HepG2 (cell line): ENCODE measurements around the gene POU6F1. TPM values are rescaled to one million over a fixed set of nuclear protein-coding genes. Genes with fewer than 3 reads are reported as not detected.

ENCODE experiments used
- ATAC-seq: fragments of 200-7000 bp; cut with Tn5 transposase; 3 replicates; pipeline ENCODE4 v1.9.1; 2020; ENCODE audit warnings: mild to moderate bottlenecking, moderate library complexity
- BruUV-seq: library from RNA; stranded (reverse); fragments of 400-500 nt; replicated peaks from 2 replicates; lab custom pipeline; 2021; lab: Mats Ljungman, UMichigan
- CTCF ChIA-PET: fragments of 300-600 bp; formaldehyde crosslinking; extraction: SDS; loops from one replicate; lab custom pipeline; 2021; ENCODE audit warnings: low total read pairs, inconsistent platforms, low intra/inter-chr PET ratio; lab: Yijun Ruan, JAX
- POLR2A ChIA-PET: fragments of 350-600 bp; sonication (Branson Sonifier 250); formaldehyde crosslinking; loops from one replicate; lab custom pipeline; 2020; ENCODE audit warnings: antibody characterized with exemption, inconsistent platforms; lab: Yijun Ruan, JAX
- DNase-seq: peaks from one replicate; pipeline ENCODE4 v3.0.0-alpha.2; 2015; ENCODE audit warnings: low spot score
- FAIRE-seq: peaks from 3 replicates; lab custom pipeline; 2011; peaks lifted over from hg19 to GRCh38; lab: Jason Lieb, UNC
- H2AFZ ChIP-seq: one replicate; pipeline ENCODE4 v1.6.1; 2011; ENCODE audit warnings: low read length, inconsistent platforms
- H3K27ac ChIP-seq: fragments of 300-600 bp; 3 replicates; pipeline ENCODE4 v1.8.0; 2011; ENCODE audit warnings: mixed run types, mild to moderate bottlenecking, mixed read lengths, low read length, inconsistent platforms; ENCODE audit not compliant: insufficient read depth; ENCODE audit errors: extremely low read length
- H3K27me3 ChIP-seq, 2 experiments: fragments of 200-600 bp in 1 of 2; 2 replicates in 1 of 2; 3 replicates in 1 of 2; pipeline versions ENCODE4 v1.6.0 to v1.8.0; 2011; ENCODE audit warnings: low read length in 2 of 2, mild to moderate bottlenecking in 2 of 2, moderate library complexity in 2 of 2, inconsistent platforms in 1 of 2; ENCODE audit not compliant: insufficient read depth in 2 of 2, control insufficient read depth in 1 of 2
- H3K36me3 ChIP-seq, 2 experiments: fragments of 200-600 bp in 1 of 2; replicated peaks in 1 of 2; 2 replicates in 1 of 2; 3 replicates in 1 of 2; pipeline versions ENCODE4 v1.5.1 to v1.8.0; 2011; ENCODE audit warnings: low read length in 2 of 2, inconsistent platforms in 1 of 2; ENCODE audit not compliant: insufficient read depth in 2 of 2, control insufficient read depth in 1 of 2
- H3K4me1 ChIP-seq: 2 replicates; pipeline ENCODE4 v1.5.1; 2012; ENCODE audit warnings: low read length, inconsistent platforms; ENCODE audit not compliant: insufficient read depth
- H3K4me2 ChIP-seq: 2 replicates; pipeline ENCODE4 v1.6.0; 2011; ENCODE audit warnings: low read depth, low read length, inconsistent platforms
- H3K4me3 ChIP-seq, 3 experiments: fragments of 200-600 bp in 1 of 3; sonication (generic), shearing (Covaris generic) in 1 of 3; replicated peaks in 1 of 3; 2 replicates each; pipeline ENCODE4 v1.5.1; 2011 to 2016; ENCODE audit warnings: low read length in 3 of 3, inconsistent platforms in 2 of 3, low read depth in 2 of 3, mild to moderate bottlenecking in 2 of 3, control low read depth in 1 of 3, mixed read lengths in 1 of 3; ENCODE audit not compliant: insufficient read depth in 1 of 3
- H3K79me2 ChIP-seq: one replicate; pipeline ENCODE4 v1.6.1; 2011; ENCODE audit warnings: low read length, inconsistent platforms; ENCODE audit not compliant: insufficient read depth
- H3K9ac ChIP-seq: 2 replicates; pipeline ENCODE4 v1.6.0; 2011; ENCODE audit warnings: mild to moderate bottlenecking, low read depth, low read length, inconsistent platforms; ENCODE audit not compliant: insufficient read depth
- H3K9me3 ChIP-seq: 2 replicates; pipeline ENCODE4 v1.5.1; 2012; ENCODE audit warnings: mild to moderate bottlenecking, low read length
- H4K20me1 ChIP-seq: 2 replicates; pipeline ENCODE4 v1.6.0; 2011; ENCODE audit warnings: inconsistent platforms, mild to moderate bottlenecking, low read length, moderate library complexity; ENCODE audit not compliant: insufficient read depth
- AKNA ChIP-seq: sonication (generic); formaldehyde crosslinking; IDR thresholded peaks from 2 replicates; pipeline ENCODE4 v1.4.0; 2020; ENCODE audit warnings: missing genetic modification reagents, borderline replicate concordance
- CTCF ChIP-seq: sonication (generic); formaldehyde crosslinking; IDR thresholded peaks from 2 replicates; pipeline ENCODE4 v1.5.0; 2020; ENCODE audit warnings: mild to moderate bottlenecking, missing genetic modification reagents, moderate library complexity
- PITX1 ChIP-seq: sonication (generic); formaldehyde crosslinking; IDR thresholded peaks from 2 replicates; pipeline ENCODE4 v1.5.1; 2020; ENCODE audit warnings: mild to moderate bottlenecking, missing genetic modification reagents
- STAG1 ChIP-seq: sonication (generic); formaldehyde crosslinking; IDR thresholded peaks from 2 replicates; pipeline ENCODE4 v1.4.0; 2020; ENCODE audit warnings: missing genetic modification reagents
- ZBTB21 ChIP-seq: sonication (generic); formaldehyde crosslinking; IDR thresholded peaks from 2 replicates; pipeline ENCODE4 v1.4.0; 2020; ENCODE audit warnings: missing genetic modification reagents
- ZMYM3 ChIP-seq: sonication (generic); formaldehyde crosslinking; IDR thresholded peaks from 2 replicates; pipeline ENCODE4 v1.5.1; 2020; ENCODE audit warnings: mild to moderate bottlenecking, missing genetic modification reagents
- ZNF598 ChIP-seq: sonication (generic); formaldehyde crosslinking; IDR thresholded peaks from 2 replicates; pipeline ENCODE4 v1.5.1; 2020; ENCODE audit warnings: mild to moderate bottlenecking, missing genetic modification reagents, borderline replicate concordance
- ZNF816 ChIP-seq: sonication (generic); formaldehyde crosslinking; IDR thresholded peaks from 2 replicates; pipeline ENCODE4 v1.8.0; 2022; ENCODE audit warnings: missing genetic modification reagents, mild to moderate bottlenecking, borderline replicate concordance
- WGBS: methylation state at CpG from one replicate; pipeline ENCODE4 v1.1.6; 2017; ENCODE audit warnings: low lambda C conversion rate; 5-methylcytosine and 5-hydroxymethylcytosine counted together
- in situ Hi-C: cut with HindIII; loops from 2 replicates; pipeline ENCODE4 v1.10.0; 2017; ENCODE audit warnings: low pct_unique_long_range_greater_than_20kb; ENCODE audit not compliant: extremely low pct_ligation_motif_present
- intact Hi-C: fragments of 100-400 bp; cut with micrococcal nuclease; formaldehyde crosslinking; loops from one replicate; pipeline ENCODE4 v1.10.0; 2022; ENCODE audit not compliant: unreplicated experiment
- polyA plus RNA-seq, 8 experiments: library from polyadenylated mRNA; depleted of rRNA in 3 of 8; stranded (reverse) in 7 of 8; unstranded in 1 of 8; fragments of >200 nt; fragmentation: Illumina TruSeq in 4 of 8; extraction: Trizol in 4 of 8; gene quantifications; 2 replicates each; pipeline versions ENCODE4 v1.2.1 to v1.2.3, GENCODE V29; 2011 to 2016; ENCODE audit warnings: low read depth in 4 of 8, missing spikeins in 1 of 8, mixed read lengths in 1 of 8; ENCODE audit not compliant: insufficient read depth in 1 of 8
- total RNA-seq, 5 experiments: library from RNA; depleted of rRNA; stranded (reverse); fragments of >200 nt; fragmentation: Illumina TruSeq; extraction: Trizol; gene quantifications; 2 replicates each; pipeline ENCODE4 v1.2.3, GENCODE V29; 2016; ENCODE audit warnings: low read depth in 1 of 5

The POU6F1 gene
- total and polyA plus RNA-seq, 2 of the 13 experiments (the other 11 are each of a cell fraction or from before 2014, with no cell fraction given), result 0.48 to 0.51 TPM

GRCh38 chr12:51247523-51248206, 29.8 kb upstream of the POU6F1 start (continued):
- TF ChIP-seq AKNA (no peak), ZNF598 (CRISPR knock-in tag) (no peak)

GRCh38 chr12:51246254-51246853, 28.5 kb upstream of the POU6F1 start:
- in situ Hi-C loops, result no loop called here
- 0 out of 2 replicates have a peak overlapping the region, but pooled peaks have one; percentile 16 for H3K9ac ChIP-seq
- no peaks in the 10 kb centered on the region for H3K27me3 ChIP-seq
- no peaks in the 10 kb centered on the region for H3K79me2 ChIP-seq
- 88% methylated on average over 7 of the region's 7 CpGs for whole genome bisulfite sequencing
- no TSS peak for BruUV-seq
- peak; percentile 46 for FAIRE-seq
- peak; percentile 62 for ATAC-seq
- CTCF ChIA-PET, result no interaction called here
- no peaks in the 10 kb centered on the region for H4K20me1 ChIP-seq
- POLR2A ChIA-PET, result interaction anchor here (1.4 to 1.5 kb wide), 2 partner anchors 8 to 28 kb away, joined by 5 to 7 read pairs; partner anchors contain the start of genes DAZAP2 and POU6F1
- TF ChIP-seq CTCF (peak; percentile 57), ZNF816 (CRISPR knock-in tag) (no peak), PITX1 (CRISPR knock-in tag) (no peak), ZMYM3 (no peak), ZBTB21 (CRISPR knock-in tag) (no peak), STAG1 (peak; percentile 63)
- peaks cover 10 to 15% of the 10 kb centered on the region in 2 experiments for H3K36me3 ChIP-seq
- no peak overlapping the region for H2AFZ ChIP-seq
- DNase-seq, result no peak
- no peaks in the 10 kb centered on the region for H3K9me3 ChIP-seq
- H3K4me2 ChIP-seq, result 0 out of 2 replicates have a peak overlapping the region, but pooled peaks have one; percentile 37
- no peak overlapping the region for H3K4me3 ChIP-seq
- H3K27ac ChIP-seq, result peak overlapping the region; percentile 15
- peaks cover 23% of the 10 kb centered on the region for H3K4me1 ChIP-seq
- intact Hi-C loops, result loop anchor here (10.0 kb wide), 1 partner anchor 202 kb away; the partner anchor contains the start of gene LETMD1
